HL-60 (cell line): ENCODE results near the gene TMPRSS6.

ENCODE experiments used
- CTCF ChIP-seq: IDR thresholded peaks from one replicate; pipeline ENCODE4 v1.5.1; 2011; ENCODE audit warnings: low read length, control low read depth, inconsistent platforms; ENCODE audit not compliant: insufficient read depth
- POLR2AphosphoS5 ChIP-seq: IDR thresholded peaks from 2 replicates; pipeline ENCODE4 v1.6.1; 2012; ENCODE audit warnings: low read depth
- REST ChIP-seq: IDR thresholded peaks from 2 replicates; pipeline ENCODE4 v1.6.1; 2012; ENCODE audit warnings: low read depth; ENCODE audit not compliant: insufficient replicate concordance
- SPI1 ChIP-seq: IDR thresholded peaks from 2 replicates; pipeline ENCODE4 v1.6.1; 2012; ENCODE audit warnings: low read depth, mild to moderate bottlenecking, borderline replicate concordance

- TF ChIP-seq CTCF (no peak), SPI1 (no peak), POLR2AphosphoS5 (no peak), REST (no peak)
Observed at GRCh38 chr22:37103656-37104452, 5.7 kb downstream of the TMPRSS6 start.
